IPS DF 6.9 (cell line): Measurements from ENCODE around the gene CD276.

Experiments used
- DNase-seq: peaks from one replicate; pipeline ENCODE4 v3.0.0-alpha.2; 2013; ENCODE audit warnings: low read depth, low spot score
- H3K27ac ChIP-seq: one replicate; pipeline ENCODE4 v1.5.1; 2013; ENCODE audit warnings: low read length, control low read depth
- H3K27me3 ChIP-seq: 2 replicates; pipeline ENCODE4 v1.6.1; 2013; ENCODE audit warnings: mild to moderate bottlenecking, low read length; ENCODE audit not compliant: control insufficient read depth, insufficient read depth
- H3K36me3 ChIP-seq: 2 replicates; pipeline ENCODE4 v1.6.1; 2013; ENCODE audit warnings: low read length; ENCODE audit not compliant: control insufficient read depth, insufficient read depth
- H3K4me1 ChIP-seq: 2 replicates; pipeline ENCODE4 v1.6.1; 2013; ENCODE audit warnings: low read length; ENCODE audit not compliant: control insufficient read depth, insufficient read depth
- H3K4me3 ChIP-seq: 2 replicates; pipeline ENCODE4 v1.5.1; 2013; ENCODE audit warnings: mild to moderate bottlenecking, low read length
- H3K9me3 ChIP-seq: 2 replicates; pipeline ENCODE4 v1.6.1; 2013; ENCODE audit warnings: low read length, inconsistent platforms; ENCODE audit not compliant: control insufficient read depth, insufficient read depth
- WGBS: extraction: QIAGEN DNeasy Blood & Tissue Kit; methylation state at CpG from one replicate; pipeline ENCODE4 v1.1.7; 2013; ENCODE audit warnings: mixed read lengths, missing lambda C conversion rate; ENCODE audit not compliant: insufficient read length, insufficient coverage; 5-methylcytosine and 5-hydroxymethylcytosine counted together

Gene CD276

DNA sequence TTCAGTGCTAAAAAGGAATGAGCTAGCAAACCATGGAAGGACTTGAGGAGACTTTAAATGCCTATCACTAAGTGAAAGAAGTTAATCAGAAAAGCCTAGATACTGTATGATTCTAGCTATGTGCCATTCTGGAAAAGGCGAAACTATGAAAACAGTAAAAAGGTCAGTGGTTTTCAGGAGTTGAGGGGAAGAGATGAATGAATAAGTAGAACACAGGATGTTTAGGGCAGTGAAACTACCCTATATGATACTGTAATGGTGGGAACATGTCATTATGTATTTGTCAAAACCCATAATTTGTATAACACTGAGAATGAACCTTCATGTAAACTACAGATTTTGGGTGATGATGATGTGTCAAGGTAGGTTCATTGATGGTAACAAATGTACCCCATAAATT is 9.6 kb upstream of the CD276 start:
- DNase-seq: no peak
- Histone ChIP-seq H3K36me3 (no peaks in the 10 kb centered on the region), H3K9me3 (no peaks in the 10 kb centered on the region), H3K27me3 (no peaks in the 10 kb centered on the region; the same call in 1 of the 2 replicates), H3K4me3 (no peak overlapping the region), H3K4me1 (no peaks in the 10 kb centered on the region), H3K27ac (no peak overlapping the region)
- WGBS: no CpG with 5 or more reads among the region's 1 CpG

DNA sequence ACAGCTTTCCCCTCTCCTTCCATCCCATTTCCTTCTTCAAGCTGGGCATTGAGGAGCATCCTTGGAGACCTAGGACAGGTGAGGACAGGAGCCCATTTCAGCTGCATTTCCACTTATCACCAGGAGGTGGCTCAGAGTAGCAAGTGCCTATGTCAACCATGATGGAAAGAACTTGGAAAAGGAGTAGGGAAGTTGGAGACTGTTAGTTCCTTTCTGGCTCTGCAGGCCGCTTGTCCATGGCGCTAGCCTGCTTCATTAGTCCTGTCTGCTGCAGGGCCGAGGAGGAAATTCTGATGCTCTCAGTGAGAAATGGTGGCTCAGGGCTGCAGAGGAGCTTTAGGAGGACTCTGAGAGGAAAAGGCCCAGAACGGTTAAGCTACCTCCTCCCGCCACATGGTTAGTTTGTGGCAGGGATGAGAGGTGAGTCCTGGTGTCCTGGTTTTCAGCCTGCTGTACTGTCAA is 7.0 kb upstream of the CD276 start:
- no peaks in the 10 kb centered on the region for H3K4me1 ChIP-seq
- no CpG with 5 or more reads among the region's 5 CpGs for WGBS
- DNase-seq: no peak
- H3K9me3 ChIP-seq: no peaks in the 10 kb centered on the region
- no peaks in the 10 kb centered on the region for H3K27me3 ChIP-seq
- H3K27ac ChIP-seq: no peak overlapping the region
- no peak overlapping the region for H3K4me3 ChIP-seq
- H3K36me3 ChIP-seq: no peaks in the 10 kb centered on the region

DNA sequence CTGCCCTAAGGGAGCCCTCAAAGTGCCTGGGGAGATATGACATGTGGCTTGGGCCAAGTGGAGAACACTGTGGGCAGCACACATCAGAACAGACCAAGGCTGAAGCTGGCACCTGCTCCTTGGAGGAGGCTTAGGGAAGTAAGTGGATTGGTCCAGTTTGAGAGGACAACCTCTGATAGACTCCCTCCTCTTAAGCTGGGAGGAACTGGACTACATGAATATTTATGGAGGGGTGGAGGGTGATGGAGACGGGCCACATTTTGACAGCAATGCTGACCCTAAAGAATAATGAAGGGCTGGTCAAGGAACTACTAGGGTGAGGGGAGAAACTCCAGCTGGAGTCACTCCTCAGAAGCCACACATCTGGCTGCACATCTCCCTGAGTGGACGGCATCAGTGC is 6.5 kb upstream of the CD276 start:
- H3K36me3 ChIP-seq: no peaks in the 10 kb centered on the region
- H3K4me3 ChIP-seq: no peak overlapping the region
- H3K27me3 ChIP-seq: no peaks in the 10 kb centered on the region
- no peaks in the 10 kb centered on the region for H3K9me3 ChIP-seq
- WGBS: no CpG with 5 or more reads among the region's 2 CpGs
- H3K27ac ChIP-seq: no peak overlapping the region
- no peaks in the 10 kb centered on the region for H3K4me1 ChIP-seq
- DNase-seq: no peak

DNA sequence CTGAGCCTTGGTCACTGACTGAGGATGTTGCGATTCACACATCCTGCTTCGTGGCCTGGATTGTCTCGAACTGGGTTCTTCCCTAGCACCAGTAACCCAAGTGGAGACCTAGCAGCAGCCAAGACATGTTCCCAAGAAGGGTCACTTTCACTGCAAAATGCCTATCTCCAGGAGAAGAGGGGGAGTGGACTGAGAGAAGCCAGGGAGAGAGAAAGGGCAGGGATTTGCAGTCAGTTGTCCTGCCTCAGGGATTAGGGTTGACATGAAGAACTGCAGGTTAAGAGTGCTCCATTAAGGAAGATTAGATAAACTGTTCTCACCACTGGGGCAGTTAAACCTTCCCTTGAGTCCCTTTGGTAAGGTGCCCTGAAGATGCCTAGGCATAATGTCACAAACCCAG is 5.7 kb upstream of the CD276 start:
- Histone ChIP-seq H3K36me3 (no peaks in the 10 kb centered on the region), H3K27ac (no peak overlapping the region), H3K4me1 (peaks cover under 1% of the 10 kb centered on the region; the same call in 1 of the 2 replicates), H3K27me3 (no peaks in the 10 kb centered on the region), H3K9me3 (no peaks in the 10 kb centered on the region), H3K4me3 (no peak overlapping the region)
- no peak for DNase-seq
- WGBS: no CpG with 5 or more reads among the region's 3 CpGs

DNA sequence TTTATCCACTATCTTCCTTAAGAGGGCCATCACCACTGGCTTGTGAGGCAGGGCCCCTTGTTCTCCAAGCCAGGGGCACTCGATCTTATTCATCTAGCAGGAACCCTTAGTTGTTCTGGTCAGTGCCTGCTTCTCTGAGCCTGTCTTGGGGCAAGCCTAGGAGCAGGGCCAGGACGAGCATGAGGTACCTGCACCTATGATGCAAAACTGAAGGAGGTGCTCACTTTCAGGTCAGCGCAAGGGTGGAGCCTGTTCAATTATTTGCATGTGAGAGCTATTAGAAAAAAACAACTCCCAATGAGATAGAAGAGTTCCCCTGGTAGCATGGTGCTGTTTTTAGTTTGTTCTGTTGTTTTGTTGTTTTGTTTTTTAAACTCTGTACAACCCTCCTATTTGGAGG is 5.0 kb upstream of the CD276 start:
- Histone ChIP-seq H3K4me3 (no peak overlapping the region), H3K36me3 (no peaks in the 10 kb centered on the region), H3K27me3 (no peaks in the 10 kb centered on the region), H3K4me1 (peaks cover 1% of the 10 kb centered on the region; the same call in 1 of the 2 replicates), H3K27ac (no peak overlapping the region), H3K9me3 (no peaks in the 10 kb centered on the region)
- WGBS: no CpG with 5 or more reads among the region's 3 CpGs
- DNase-seq: no peak

DNA sequence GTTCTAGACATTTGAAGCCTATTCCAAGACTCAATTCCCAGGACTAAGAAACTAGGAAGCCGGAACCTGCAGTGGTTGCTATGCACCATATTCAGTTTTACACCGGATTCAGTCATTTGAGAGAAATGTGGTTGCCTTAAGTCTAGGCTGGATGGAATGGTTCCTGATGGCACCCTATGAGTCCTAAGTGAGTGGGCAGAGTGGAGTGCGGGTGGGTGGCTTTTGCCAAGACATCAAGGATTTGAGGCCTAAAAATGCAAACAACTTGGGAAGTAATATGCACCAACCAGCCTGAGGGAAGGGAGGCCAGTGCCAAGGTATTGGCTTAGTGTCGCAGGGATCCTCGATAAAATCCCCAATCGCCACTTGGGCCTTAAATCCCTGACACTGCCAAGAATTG is 4.2 kb upstream of the CD276 start:
- no peaks in the 10 kb centered on the region for H3K9me3 ChIP-seq
- no peaks in the 10 kb centered on the region for H3K27me3 ChIP-seq
- no peak overlapping the region for H3K4me3 ChIP-seq
- H3K36me3 ChIP-seq: no peaks in the 10 kb centered on the region
- H3K4me1 ChIP-seq: peaks cover 1% of the 10 kb centered on the region; the same call in 1 of the 2 replicates
- WGBS: no CpG with 5 or more reads among the region's 6 CpGs
- DNase-seq: no peak
- H3K27ac ChIP-seq: no peak overlapping the region

DNA sequence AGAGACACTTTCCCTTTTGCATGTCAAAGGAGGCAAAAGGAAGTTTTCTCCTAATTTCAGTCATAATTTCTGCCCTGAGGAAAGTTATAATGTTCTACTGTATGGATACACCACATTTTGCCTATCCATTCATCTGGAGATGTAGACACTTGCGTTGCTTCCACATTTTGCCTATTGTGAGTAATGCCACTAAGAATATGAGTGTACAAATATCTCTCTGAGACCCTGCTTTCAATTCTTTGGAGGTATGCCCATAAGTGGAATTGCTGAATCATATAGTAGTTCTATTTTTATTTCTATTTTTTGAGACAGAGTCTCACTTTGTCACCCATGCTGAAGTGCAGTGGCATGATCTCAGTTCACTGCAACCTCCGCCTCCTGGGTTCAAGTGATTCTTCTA is 3.6 kb upstream of the CD276 start:
- Histone ChIP-seq H3K9me3 (no peaks in the 10 kb centered on the region), H3K4me3 (no peak overlapping the region), H3K36me3 (no peaks in the 10 kb centered on the region), H3K27me3 (no peaks in the 10 kb centered on the region), H3K27ac (no peak overlapping the region), H3K4me1 (peaks cover 1% of the 10 kb centered on the region; the same call in 1 of the 2 replicates)
- DNase-seq: no peak
- no CpG with 5 or more reads among the region's 2 CpGs for WGBS

DNA sequence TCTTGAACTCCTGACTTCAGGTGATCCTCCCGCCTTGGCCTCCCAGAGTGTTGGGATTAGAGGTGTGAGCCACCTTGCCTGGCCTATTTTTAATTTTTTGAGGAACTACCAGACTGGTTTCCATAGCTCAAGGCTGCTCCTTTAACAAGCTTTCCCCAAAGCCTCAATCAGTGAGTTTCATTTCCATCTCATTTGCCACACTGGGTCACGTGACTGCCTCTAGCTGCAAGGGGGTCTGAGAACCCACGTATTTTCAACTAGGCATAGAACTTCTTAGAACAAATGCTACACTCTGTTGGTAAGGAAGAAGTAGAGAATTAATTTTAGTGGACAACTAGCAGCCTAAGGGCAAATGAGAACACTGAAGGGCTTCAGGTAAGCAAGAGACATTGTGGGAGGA is 3.1 kb upstream of the CD276 start:
- peaks cover 3% of the 10 kb centered on the region; the same call in 1 of the 2 replicates for H3K4me1 ChIP-seq
- H3K9me3 ChIP-seq: no peaks in the 10 kb centered on the region
- no peak for DNase-seq
- WGBS: no CpG with 5 or more reads among the region's 3 CpGs
- H3K36me3 ChIP-seq: no peaks in the 10 kb centered on the region
- H3K27me3 ChIP-seq: no peaks in the 10 kb centered on the region
- no peak overlapping the region for H3K4me3 ChIP-seq
- H3K27ac ChIP-seq: no peak overlapping the region

DNA sequence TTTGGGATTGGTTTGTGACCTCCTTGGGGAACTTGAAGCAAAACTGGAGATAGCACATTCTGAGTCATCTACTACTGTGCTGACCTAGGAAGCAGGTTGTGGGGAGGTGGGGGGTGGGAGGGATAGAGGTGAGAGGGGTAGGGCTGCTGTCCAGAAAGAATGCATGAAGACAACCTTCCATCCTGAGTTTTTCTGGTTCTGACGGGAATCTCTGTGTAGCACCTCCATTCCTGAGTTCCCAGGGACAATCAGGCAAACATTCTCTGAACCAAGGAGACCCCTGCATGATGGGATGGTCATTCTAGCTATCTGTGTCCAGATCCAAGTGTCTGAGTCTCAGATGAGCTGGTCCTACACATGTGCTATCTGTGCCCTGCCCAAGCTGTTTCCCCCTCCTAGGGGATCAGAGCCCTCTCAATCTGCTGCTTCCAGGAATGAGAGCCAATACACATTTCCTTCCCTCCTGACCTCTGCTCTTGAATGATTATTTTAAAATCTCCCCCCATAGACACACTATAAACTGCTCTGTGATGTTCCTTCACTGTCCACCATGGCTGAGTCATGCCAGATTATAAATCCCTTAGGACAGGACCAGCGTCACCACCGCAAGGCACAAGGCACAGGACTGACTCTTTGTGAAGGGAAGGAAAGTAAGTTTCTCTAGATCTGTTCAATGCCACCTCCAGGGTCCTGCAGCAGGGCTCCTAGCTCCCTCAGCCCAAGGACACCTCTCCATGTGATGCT is 2.2 kb upstream of the CD276 start:
- Histone ChIP-seq H3K4me1 (peaks cover 4% of the 10 kb centered on the region), H3K36me3 (no peaks in the 10 kb centered on the region), H3K9me3 (no peaks in the 10 kb centered on the region), H3K27ac (no peak overlapping the region), H3K27me3 (no peaks in the 10 kb centered on the region), H3K4me3 (no peak overlapping the region)
- WGBS: no CpG with 5 or more reads among the region's 3 CpGs
- DNase-seq: no peak

DNA sequence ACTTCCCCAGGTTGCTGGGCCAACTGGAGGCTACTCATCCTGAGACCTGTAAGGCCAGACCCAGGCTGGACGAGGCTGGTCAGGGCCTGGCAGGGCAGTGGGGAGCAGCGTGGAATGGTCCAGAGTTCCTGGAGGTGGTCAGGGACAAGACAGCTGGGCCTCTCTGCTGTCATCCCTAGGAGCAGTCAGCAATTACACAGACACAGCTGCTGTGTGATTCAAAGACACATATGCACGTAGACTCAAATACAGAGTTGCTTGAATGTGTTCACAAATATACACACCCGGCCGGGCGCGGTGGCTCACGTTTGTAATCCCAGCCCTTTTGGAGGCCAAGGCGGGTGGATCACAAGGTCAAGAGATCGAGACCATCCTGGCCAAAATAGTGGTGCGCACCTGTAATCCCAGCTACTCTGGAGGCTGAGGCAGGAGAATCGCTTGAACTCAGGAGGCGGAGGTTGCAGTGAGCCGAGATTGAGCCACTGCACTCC is 1.5 kb upstream of the CD276 start:
- Histone ChIP-seq H3K27me3 (no peaks in the 10 kb centered on the region), H3K4me1 (peaks cover 5% of the 10 kb centered on the region), H3K4me3 (no peak overlapping the region), H3K27ac (no peak overlapping the region), H3K36me3 (no peaks in the 10 kb centered on the region), H3K9me3 (no peaks in the 10 kb centered on the region)
- DNase-seq: no peak
- WGBS: no CpG with 5 or more reads among the region's 14 CpGs
